ENCODE measurements around the gene DNASE1L3. TPM values are rescaled to one million over a fixed set of nuclear protein-coding genes. Genes with fewer than 3 reads are reported as not detected.

Gene DNASE1L3
- total RNA-seq, 1 experiment from 2014 or later: not detected

- CTCF ChIA-PET: interaction anchor here (0.6 to 1.3 kb wide), 2 partner anchors 80 to 234 kb away, joined by 4 read pairs; no protein-coding TSS in a partner anchor
- intact Hi-C loops (cut with micrococcal nuclease; ENCODE audit: unreplicated experiment): no loop called here
- peaks cover 31% of the 10 kb centered on the region for H3K4me1 Mint-ChIP-seq (ENCODE audit: low read depth, unreplicated experiment)
- H3K36me3 Mint-ChIP-seq (ENCODE audit: insufficient read depth, unreplicated experiment): no peaks in the 10 kb centered on the region
- DNase-seq: no peak
- TF ChIP-seq, protein P1, sequence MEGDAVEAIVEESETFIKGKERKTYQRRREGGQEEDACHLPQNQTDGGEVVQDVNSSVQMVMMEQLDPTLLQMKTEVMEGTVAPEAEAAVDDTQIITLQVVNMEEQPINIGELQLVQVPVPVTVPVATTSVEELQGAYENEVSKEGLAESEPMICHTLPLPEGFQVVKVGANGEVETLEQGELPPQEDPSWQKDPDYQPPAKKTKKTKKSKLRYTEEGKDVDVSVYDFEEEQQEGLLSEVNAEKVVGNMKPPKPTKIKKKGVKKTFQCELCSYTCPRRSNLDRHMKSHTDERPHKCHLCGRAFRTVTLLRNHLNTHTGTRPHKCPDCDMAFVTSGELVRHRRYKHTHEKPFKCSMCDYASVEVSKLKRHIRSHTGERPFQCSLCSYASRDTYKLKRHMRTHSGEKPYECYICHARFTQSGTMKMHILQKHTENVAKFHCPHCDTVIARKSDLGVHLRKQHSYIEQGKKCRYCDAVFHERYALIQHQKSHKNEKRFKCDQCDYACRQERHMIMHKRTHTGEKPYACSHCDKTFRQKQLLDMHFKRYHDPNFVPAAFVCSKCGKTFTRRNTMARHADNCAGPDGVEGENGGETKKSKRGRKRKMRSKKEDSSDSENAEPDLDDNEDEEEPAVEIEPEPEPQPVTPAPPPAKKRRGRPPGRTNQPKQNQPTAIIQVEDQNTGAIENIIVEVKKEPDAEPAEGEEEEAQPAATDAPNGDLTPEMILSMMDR (IDR thresholded peaks at IDR 0.05; ENCODE audit: unreplicated experiment): no peak
- H3K9me3 Mint-ChIP-seq (ENCODE audit: low read depth, unreplicated experiment): no peaks in the 10 kb centered on the region
- no peak overlapping the region for H3K4me3 Mint-ChIP-seq (ENCODE audit: low read depth, unreplicated experiment)
- no TSS peak for BruUV-seq (replicated peaks)
- no peak overlapping the region for H3K27ac Mint-ChIP-seq (ENCODE audit: unreplicated experiment)
- H3K27me3 Mint-ChIP-seq (ENCODE audit: unreplicated experiment): peaks cover 18% of the 10 kb centered on the region
Observed at GRCh38 chr3:58218904-58219303, 8.1 kb upstream of the DNASE1L3 start.

- Mint-ChIP-seq H3K4me1 (ENCODE audit: low read depth, unreplicated experiment) (peaks cover 25% of the 10 kb centered on the region), H3K36me3 (ENCODE audit: insufficient read depth, unreplicated experiment) (no peaks in the 10 kb centered on the region), H3K27ac (ENCODE audit: unreplicated experiment) (no peak overlapping the region), H3K27me3 (ENCODE audit: unreplicated experiment) (peaks cover 20% of the 10 kb centered on the region), H3K9me3 (ENCODE audit: low read depth, unreplicated experiment) (no peaks in the 10 kb centered on the region), H3K4me3 (ENCODE audit: low read depth, unreplicated experiment) (peak overlapping the region; percentile 59)
- TF ChIP-seq, protein P1 (IDR thresholded peaks at IDR 0.05; ENCODE audit: unreplicated experiment): peak; percentile 70
- peak; percentile 64 for DNase-seq
- BruUV-seq (replicated peaks): no TSS peak
- intact Hi-C loops (cut with micrococcal nuclease; ENCODE audit: unreplicated experiment): loop anchor here (1.0 kb wide), 1 partner anchor 29 kb away; no protein-coding TSS in a partner anchor
- CTCF ChIA-PET: interaction anchor here (0.6 to 1.9 kb wide), 11 partner anchors 15 to 1602 kb away, joined by 3 to 24 read pairs (median 3); partner anchors contain the start of genes HTD2 and RPP14
Observed at GRCh38 chr3:58217209-58217811, 6.5 kb upstream of the DNASE1L3 start.

DNA sequence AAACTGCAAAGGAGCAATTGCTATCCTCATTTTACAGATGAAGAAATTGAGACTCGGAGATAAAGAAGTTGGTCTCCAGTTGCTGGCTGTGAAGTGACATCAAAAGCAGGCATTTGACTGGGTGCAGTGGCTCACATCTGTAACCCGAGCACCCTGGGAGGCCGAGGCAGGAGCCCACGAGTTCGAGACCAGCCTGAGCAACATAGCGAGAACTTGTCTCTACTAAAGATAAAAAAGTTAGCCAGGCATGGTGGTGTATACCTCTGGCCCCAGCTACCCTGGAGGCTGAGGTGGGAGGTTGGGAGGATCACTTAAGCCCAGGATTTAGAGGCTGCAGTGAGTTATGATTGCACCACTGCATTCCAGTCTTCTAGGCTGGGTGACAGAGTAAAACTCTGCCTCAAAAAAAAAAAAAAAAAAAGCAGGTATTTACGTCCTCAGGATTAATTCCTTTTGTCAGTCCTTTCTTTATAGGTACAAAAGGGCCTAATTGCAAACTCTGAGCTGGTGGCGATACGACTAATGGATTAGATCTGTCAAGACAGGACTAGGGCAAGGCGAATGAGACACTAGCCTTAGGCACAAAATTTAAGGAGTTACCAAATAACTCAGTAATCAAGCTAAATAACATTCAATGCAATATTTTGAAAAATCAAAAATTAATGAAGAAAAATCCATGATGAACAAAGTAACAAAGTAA, 5.9 kb upstream of the DNASE1L3 start:
- TF ChIP-seq, protein P1 (IDR thresholded peaks at IDR 0.05; ENCODE audit: unreplicated experiment): no peak
- BruUV-seq (replicated peaks): no TSS peak
- H3K27ac Mint-ChIP-seq (ENCODE audit: unreplicated experiment): no peak overlapping the region
- CTCF ChIA-PET: interaction anchor here (0.6 to 1.9 kb wide), 10 partner anchors 16 to 1602 kb away, joined by 3 to 24 read pairs (median 4); partner anchors contain the start of genes HTD2 and RPP14
- H3K27me3 Mint-ChIP-seq (ENCODE audit: unreplicated experiment): peaks cover 20% of the 10 kb centered on the region
- intact Hi-C loops (cut with micrococcal nuclease; ENCODE audit: unreplicated experiment): loop anchor here (1.0 kb wide), 1 partner anchor 28 kb away; no protein-coding TSS in a partner anchor
- no peaks in the 10 kb centered on the region for H3K36me3 Mint-ChIP-seq (ENCODE audit: insufficient read depth, unreplicated experiment)
- no peak for DNase-seq
- H3K9me3 Mint-ChIP-seq (ENCODE audit: low read depth, unreplicated experiment): no peaks in the 10 kb centered on the region
- no peak overlapping the region for H3K4me3 Mint-ChIP-seq (ENCODE audit: low read depth, unreplicated experiment)
- peaks cover 19% of the 10 kb centered on the region for H3K4me1 Mint-ChIP-seq (ENCODE audit: low read depth, unreplicated experiment)

DNA sequence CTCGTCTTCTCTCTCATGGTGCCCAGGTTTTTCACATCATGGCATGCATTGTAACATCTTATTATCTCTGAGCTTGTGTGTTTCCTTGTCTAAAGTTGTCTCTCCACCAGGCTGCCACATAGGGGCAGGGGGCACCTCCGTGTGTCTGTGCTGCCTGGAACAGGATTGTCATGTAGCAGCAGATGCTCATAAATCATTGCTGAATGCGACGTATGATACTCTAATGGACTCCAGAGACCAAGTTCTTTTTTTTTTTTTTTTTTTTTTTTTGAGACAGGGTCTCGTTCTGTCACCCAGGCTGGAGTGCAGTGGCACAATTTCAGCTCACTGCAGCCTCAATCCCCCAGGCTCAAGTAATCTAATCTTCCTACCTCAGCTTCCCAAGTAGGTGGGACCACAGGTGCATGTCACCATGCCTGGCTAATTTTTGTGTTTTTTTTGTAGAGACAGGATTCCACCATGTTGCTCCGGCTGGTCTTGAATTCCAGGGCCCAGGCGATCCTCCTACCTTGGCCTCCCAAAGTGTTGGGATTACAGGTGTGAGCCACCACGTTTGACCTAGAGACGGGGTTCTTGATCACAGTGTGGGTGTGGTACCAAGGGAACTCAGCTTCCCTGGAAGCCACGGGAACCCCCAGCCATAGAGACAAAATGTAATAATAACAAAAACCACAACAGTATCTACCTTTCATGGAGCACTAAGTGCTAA, 4.7 kb upstream of the DNASE1L3 start:
- H3K4me1 Mint-ChIP-seq (ENCODE audit: low read depth, unreplicated experiment): peaks cover 15% of the 10 kb centered on the region
- CTCF ChIA-PET: no interaction called here
- peaks cover 22% of the 10 kb centered on the region for H3K27me3 Mint-ChIP-seq (ENCODE audit: unreplicated experiment)
- no peak overlapping the region for H3K27ac Mint-ChIP-seq (ENCODE audit: unreplicated experiment)
- H3K4me3 Mint-ChIP-seq (ENCODE audit: low read depth, unreplicated experiment): no peak overlapping the region
- DNase-seq: no peak
- no TSS peak for BruUV-seq (replicated peaks)
- no peaks in the 10 kb centered on the region for H3K9me3 Mint-ChIP-seq (ENCODE audit: low read depth, unreplicated experiment)
- intact Hi-C loops (cut with micrococcal nuclease; ENCODE audit: unreplicated experiment): no loop called here
- TF ChIP-seq, protein P1 (IDR thresholded peaks at IDR 0.05; ENCODE audit: unreplicated experiment): no peak
- H3K36me3 Mint-ChIP-seq (ENCODE audit: insufficient read depth, unreplicated experiment): no peaks in the 10 kb centered on the region
